ENCODE measurements around the gene IRF2BP2.

IRF2BP2 gene

GRCh38 chr1:234555390-234556024 lies 54.5 kb downstream of the IRF2BP2 start:
- no peaks in the 10 kb centered on the region; the same call in 1 of the 2 replicates for H3K36me3 ChIP-seq (ENCODE audit: control insufficient read depth, insufficient read depth, low read length)
- H3K4me1 ChIP-seq (ENCODE audit: control insufficient read depth, insufficient read depth, low read length), result no peaks in the 10 kb centered on the region
- H3K9me3 ChIP-seq (ENCODE audit: control insufficient read depth, insufficient read depth, low read length), result no peaks in the 10 kb centered on the region
- H3K4me3 ChIP-seq (ENCODE audit: low read length), result no peak overlapping the region
- no peaks in the 10 kb centered on the region for H3K27me3 ChIP-seq (ENCODE audit: control insufficient read depth, insufficient read depth, low read length)
- DNase-seq (ENCODE audit: low read depth, low spot score), result no peak
- H3K27ac ChIP-seq (ENCODE audit: low read length), result no peak overlapping the region
- no CpG with 5 or more reads among the region's 10 CpGs for WGBS (ENCODE audit: insufficient coverage, insufficient read length)

- Histone ChIP-seq H3K9me3 (ENCODE audit: control insufficient read depth, insufficient read depth, low read length) (no peaks in the 10 kb centered on the region), H3K36me3 (ENCODE audit: control insufficient read depth, insufficient read depth, low read length) (no peaks in the 10 kb centered on the region; the same call in 1 of the 2 replicates), H3K4me3 (ENCODE audit: low read length) (no peak overlapping the region), H3K4me1 (ENCODE audit: control insufficient read depth, insufficient read depth, low read length) (no peaks in the 10 kb centered on the region), H3K27ac (ENCODE audit: low read length) (no peak overlapping the region), H3K27me3 (ENCODE audit: control insufficient read depth, insufficient read depth, low read length) (no peaks in the 10 kb centered on the region)
- DNase-seq (ENCODE audit: low read depth, low spot score), result no peak
- no CpG with 5 or more reads among the region's 13 CpGs for WGBS (ENCODE audit: insufficient coverage, insufficient read length)
These were observed 55.2 kb downstream of the IRF2BP2 start for GRCh38 chr1:234554698-234555311.
